Vagina (tissue), 2 donors: Measurements from ENCODE around the gene RCAN2.

ENCODE experiments used
- POLR2A ChIP-seq, 2 donors: fragments of 450-650 bp; IDR thresholded peaks; one replicate each; pipeline ENCODE4 v1.6.1; 2017; ENCODE audit warnings: antibody characterized with exemption in 2 of 2, mild to moderate bottlenecking in 2 of 2, moderate library complexity in 2 of 2
- TF ChIP-seq, protein P1 (sequence below), 3 experiments: fragments of 450-650 bp in 2 of 3; fragments of 200-600 bp in 1 of 3; sonication (generic) in 1 of 3; IDR thresholded peaks; one replicate each; pipeline ENCODE4 v1.5.1; 2017 to 2019; ENCODE audit warnings: antibody characterized with exemption in 3 of 3, mild to moderate bottlenecking in 2 of 3, moderate library complexity in 2 of 3

GRCh38 chr6:46248143-46248542 lies 243.1 kb downstream of the RCAN2 start:
- TF ChIP-seq, protein P1, sequence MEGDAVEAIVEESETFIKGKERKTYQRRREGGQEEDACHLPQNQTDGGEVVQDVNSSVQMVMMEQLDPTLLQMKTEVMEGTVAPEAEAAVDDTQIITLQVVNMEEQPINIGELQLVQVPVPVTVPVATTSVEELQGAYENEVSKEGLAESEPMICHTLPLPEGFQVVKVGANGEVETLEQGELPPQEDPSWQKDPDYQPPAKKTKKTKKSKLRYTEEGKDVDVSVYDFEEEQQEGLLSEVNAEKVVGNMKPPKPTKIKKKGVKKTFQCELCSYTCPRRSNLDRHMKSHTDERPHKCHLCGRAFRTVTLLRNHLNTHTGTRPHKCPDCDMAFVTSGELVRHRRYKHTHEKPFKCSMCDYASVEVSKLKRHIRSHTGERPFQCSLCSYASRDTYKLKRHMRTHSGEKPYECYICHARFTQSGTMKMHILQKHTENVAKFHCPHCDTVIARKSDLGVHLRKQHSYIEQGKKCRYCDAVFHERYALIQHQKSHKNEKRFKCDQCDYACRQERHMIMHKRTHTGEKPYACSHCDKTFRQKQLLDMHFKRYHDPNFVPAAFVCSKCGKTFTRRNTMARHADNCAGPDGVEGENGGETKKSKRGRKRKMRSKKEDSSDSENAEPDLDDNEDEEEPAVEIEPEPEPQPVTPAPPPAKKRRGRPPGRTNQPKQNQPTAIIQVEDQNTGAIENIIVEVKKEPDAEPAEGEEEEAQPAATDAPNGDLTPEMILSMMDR (IDR thresholded peaks at IDR 0.05), result no peak
- no peak for TF ChIP-seq POLR2A (IDR thresholded peaks at IDR 0.05)
